K562 (cell line): ENCODE measurements around the gene TBXAS1. TPM values are rescaled to one million over a fixed set of nuclear protein-coding genes. Genes with fewer than 3 reads are reported as not detected.

ENCODE experiments used
- ATAC-seq: fragments of 200-7000 bp; cut with Tn5 transposase; 3 replicates; pipeline ENCODE4 v1.9.1; 2020; ENCODE audit warnings: moderate library complexity
- BruUV-seq: library from RNA; stranded (reverse); fragments of 400-500 nt; replicated peaks from 2 replicates; lab custom pipeline; 2021; lab: Mats Ljungman, UMichigan
- CTCF ChIA-PET: fragments of 300-600 bp; formaldehyde crosslinking; extraction: SDS; loops from one replicate; lab custom pipeline; 2021; ENCODE audit warnings: low intra/inter-chr PET ratio; lab: Yijun Ruan, JAX
- POLR2A ChIA-PET: fragments of 300-600, 350-650 bp; sonication (Branson Sonifier 250); formaldehyde crosslinking; extraction: SDS; loops from one replicate; lab custom pipeline; 2021; ENCODE audit warnings: antibody characterized with exemption, inconsistent platforms; lab: Yijun Ruan, JAX
- DNase-seq, 4 experiments: peaks; one replicate each; pipeline versions ENCODE4 v3.0.0 to v3.0.0-alpha.2; 2011 to 2018; ENCODE audit warnings: low spot score in 3 of 4, mixed read lengths in 3 of 4; ENCODE audit errors: extremely low read depth in 1 of 4
- FAIRE-seq: peaks from 2 replicates; lab custom pipeline; 2011; peaks lifted over from hg19 to GRCh38; lab: Jason Lieb, UNC
- H2AFZ ChIP-seq: 2 replicates; pipeline ENCODE4 v1.6.0; 2011; ENCODE audit warnings: low read depth, low read length, control low read depth, inconsistent platforms
- H3K27ac ChIP-seq: fragments of 200-600 bp; 3 replicates; pipeline ENCODE4 v1.8.0; 2011; ENCODE audit warnings: low read depth, mild to moderate bottlenecking, control low read depth, inconsistent platforms, low read length, moderate library complexity, mixed read lengths; ENCODE audit errors: extremely low read depth
- H3K27me3 ChIP-seq, 2 experiments: fragments of 300-600 bp in 1 of 2; 2 replicates in 1 of 2; 3 replicates in 1 of 2; pipeline versions ENCODE4 v1.6.0 to v1.8.0; 2011; ENCODE audit warnings: inconsistent platforms in 2 of 2, low read length in 2 of 2, mild to moderate bottlenecking in 1 of 2, mixed read lengths in 1 of 2, moderate library complexity in 1 of 2; ENCODE audit not compliant: control insufficient read depth in 2 of 2, insufficient read depth in 2 of 2
- H3K36me3 ChIP-seq: fragments of 300-600 bp; 3 replicates; pipeline ENCODE4 v1.8.0; 2011; ENCODE audit warnings: mild to moderate bottlenecking, low read length, inconsistent platforms; ENCODE audit not compliant: control insufficient read depth, insufficient read depth
- H3K4me1 ChIP-seq, 2 experiments: fragments of 200-600 bp in 1 of 2; replicated peaks in 1 of 2; 2 replicates in 1 of 2; 3 replicates in 1 of 2; pipeline versions ENCODE4 v1.5.1 to v1.8.0; 2011; ENCODE audit warnings: inconsistent platforms in 2 of 2, low read length in 2 of 2, mild to moderate bottlenecking in 1 of 2, mixed read lengths in 1 of 2, moderate library complexity in 1 of 2; ENCODE audit not compliant: control insufficient read depth in 2 of 2, insufficient read depth in 2 of 2
- H3K4me2 ChIP-seq: 2 replicates; pipeline ENCODE4 v1.6.1; 2011; ENCODE audit warnings: low read length, control low read depth, inconsistent platforms, mixed read lengths; ENCODE audit not compliant: insufficient read depth
- H3K4me3 ChIP-seq: fragments of 200-600 bp; sonication (generic), shearing (Covaris generic); 2 replicates; pipeline ENCODE4 v1.5.1; 2016; ENCODE audit warnings: control low read depth, inconsistent platforms
- H3K79me2 ChIP-seq: fragments of 200-600 bp; 3 replicates; pipeline ENCODE4 v1.8.0; 2011; ENCODE audit warnings: low read length, inconsistent platforms; ENCODE audit not compliant: control insufficient read depth, insufficient read depth
- H3K9ac ChIP-seq, 2 experiments: 2 replicates each; pipeline versions ENCODE4 v1.6.0 to v1.6.1; 2011; ENCODE audit warnings: low read depth in 2 of 2, low read length in 2 of 2, control low read depth in 1 of 2, inconsistent platforms in 1 of 2, mild to moderate bottlenecking in 1 of 2, mixed read lengths in 1 of 2; ENCODE audit not compliant: insufficient read depth in 1 of 2
- H3K9me1 ChIP-seq: one replicate; pipeline ENCODE4 v1.6.0; 2011; ENCODE audit warnings: inconsistent platforms, mild to moderate bottlenecking, low read length, moderate library complexity; ENCODE audit not compliant: control insufficient read depth, insufficient read depth
- H3K9me3 ChIP-seq: replicated peaks from 2 replicates; pipeline ENCODE4 v1.5.1; 2011; ENCODE audit warnings: low read depth, low read length, inconsistent platforms; ENCODE audit not compliant: control insufficient read depth, insufficient read depth
- H4K20me1 ChIP-seq: replicated peaks from 2 replicates; pipeline ENCODE4 v1.6.1; 2011; ENCODE audit warnings: low read length, inconsistent platforms, mixed read lengths; ENCODE audit not compliant: control insufficient read depth, insufficient read depth
- CBFA2T2 ChIP-seq: fragments of 450-650 bp; conservative IDR thresholded peaks from 2 replicates; pipeline ENCODE4 v1.6.1; 2017; ENCODE audit warnings: mild to moderate bottlenecking
- HMGN3 ChIP-seq: IDR thresholded peaks from 2 replicates; pipeline ENCODE4 v1.6.1; 2011; ENCODE audit warnings: borderline replicate concordance, low read depth, mild to moderate bottlenecking, mixed read lengths, low read length; ENCODE audit not compliant: insufficient read length; ENCODE audit errors: extremely low read depth
- KAT2B ChIP-seq: IDR thresholded peaks from one replicate; pipeline ENCODE4 v1.6.1; 2012; ENCODE audit warnings: low read depth, mild to moderate bottlenecking, control low read depth, inconsistent platforms, low read length, moderate library complexity
- KDM1A ChIP-seq, 2 experiments: fragments of 450-650 bp; IDR thresholded peaks; 2 replicates each; pipeline ENCODE4 v1.6.1; 2016; ENCODE audit warnings: mild to moderate bottlenecking in 2 of 2
- KLF6 ChIP-seq: fragments of 250-450 bp; sonication (Bioruptor Pico); IDR thresholded peaks from 2 replicates; pipeline ENCODE4 v1.4.0; 2020; ENCODE audit warnings: mild to moderate bottlenecking, moderate library complexity, borderline replicate concordance
- LARP7 ChIP-seq: fragments of 450-650 bp; IDR thresholded peaks from 2 replicates; pipeline ENCODE4 v1.6.1; 2016
- MAFF ChIP-seq: IDR thresholded peaks from 2 replicates; pipeline ENCODE4 v1.6.1; 2012; ENCODE audit warnings: low read length, improper control_type of control experiment
- MAFK ChIP-seq: IDR thresholded peaks from 2 replicates; pipeline ENCODE4 v1.6.1; 2011; ENCODE audit warnings: low read length, improper control_type of control experiment
- NUFIP1 ChIP-seq: fragments of 450-650 bp; IDR thresholded peaks from 2 replicates; pipeline ENCODE4 v1.6.1; 2018; ENCODE audit not compliant: partially characterized antibody
- RAD21 ChIP-seq, 2 experiments: fragments of 250-450 bp in 1 of 2; fragments of 450-650 bp in 1 of 2; sonication (Bioruptor Pico) in 1 of 2; formaldehyde crosslinking in 1 of 2; IDR thresholded peaks in 1 of 2; conservative IDR thresholded peaks in 1 of 2; 2 replicates each; pipeline versions ENCODE4 v1.4.0 to v1.8.0; 2020 to 2022; ENCODE audit warnings: mild to moderate bottlenecking in 2 of 2, moderate library complexity in 1 of 2
- RCOR1 ChIP-seq, 2 experiments: IDR thresholded peaks; 2 replicates each; pipeline ENCODE4 v1.6.1; 2012; ENCODE audit warnings: low read depth in 2 of 2, low read length in 2 of 2, borderline replicate concordance in 1 of 2, improper control_type of control experiment in 1 of 2
- TRIM24 ChIP-seq, 2 experiments: fragments of 450-650 bp; IDR thresholded peaks; 2 replicates each; pipeline ENCODE4 v1.6.1; 2016
- ZFP36 ChIP-seq: fragments of 150-350 bp; IDR thresholded peaks from 2 replicates; pipeline ENCODE4 v1.6.1; 2018; ENCODE audit warnings: low read length, low read depth; ENCODE audit not compliant: partially characterized antibody
- whole genome bisulfite sequencing: fragments of 100-300 bp; shearing (Covaris generic); methylation state at CpG from one replicate; pipeline ENCODE4 v1.1.6; 2016; ENCODE audit warnings: low coverage, mixed read lengths; ENCODE audit not compliant: insufficient coverage; ENCODE audit errors: missing lambda C conversion rate; 5-methylcytosine and 5-hydroxymethylcytosine counted together
- in situ Hi-C: fragments of 300-500 bp; cut with MboI; formaldehyde crosslinking; loops from 4 replicates; pipeline ENCODE4 v1.15.0; 2018; ENCODE audit warnings: inconsistent platforms, mixed read lengths
- intact Hi-C: fragments of 100-400 bp; cut with micrococcal nuclease; formaldehyde crosslinking; loops from 2 replicates; pipeline ENCODE4 v1.14.2; 2022
- polyA plus RNA-seq, 8 experiments: library from polyadenylated mRNA; depleted of rRNA in 4 of 8; stranded (reverse) in 5 of 8; unstranded in 3 of 8; fragments of >200 nt; fragmentation: Nextera tagmentation in 2 of 8; fragmentation: Illumina TruSeq in 1 of 8; extraction: Ambion mirVana in 2 of 8; extraction: Trizol in 1 of 8; gene quantifications; 2 replicates each; pipeline versions ENCODE4 v1.2.1 to v1.2.3, GENCODE V29; 2011 to 2014; ENCODE audit warnings: inconsistent platforms in 1 of 8, missing spikeins in 1 of 8
- total RNA-seq, 7 experiments: library from RNA; depleted of rRNA in 6 of 7; stranded (reverse); fragments of >200 nt in 6 of 7; fragmentation: Illumina TruSeq in 2 of 7; extraction: Trizol in 2 of 7; gene quantifications; 2 replicates each; pipeline versions ENCODE4 v1.2.1 to v1.2.3, GENCODE V29; 2011 to 2021; ENCODE audit warnings: low replicate concordance in 1 of 7
- TF ChIP-seq, protein P1 (sequence below): fragments of 250-450 bp; sonication (Bioruptor Pico); IDR thresholded peaks from 2 replicates; pipeline ENCODE4 v1.4.0; 2020
- TF ChIP-seq, protein P2 (sequence below): fragments of 450-650 bp; formaldehyde crosslinking; IDR thresholded peaks from 2 replicates; pipeline ENCODE4 v1.4.0; 2020; ENCODE audit warnings: mild to moderate bottlenecking, moderate library complexity

TBXAS1 gene
- total and polyA plus RNA-seq, 9 of the 15 experiments (the other 6 are each of a cell fraction or from before 2014, with no cell fraction given): 1.1 to 8.3 (median 1.9) TPM

- WGBS: 3% methylated on average over 10 of the region's 10 CpGs
- intact Hi-C loops: no loop called here
- TF ChIP-seq RAD21 (CRISPR knock-in tag; conservative IDR thresholded peaks at IDR 0.05 in 1 of 2, IDR thresholded peaks at IDR 0.05 in 1 of 2) (0 out of 4 replicates have a peak, but pooled peaks of 1 of the 2 experiments have one; percentile 10), MAFF (no peak), CBFA2T2 (peak; percentile 65), RCOR1 (IDR thresholded peaks at IDR 0.05; ENCODE audit: borderline replicate concordance in 1 of 2, low read depth in 2 of 2, low read length in 2 of 2) (peak in 1 of 2 experiments; percentile 57; a peak in 1 of 4 replicates), LARP7 (no peak), MAFK (no peak), ZFP36 (no peak), KAT2B (no peak), KLF6 (no peak), TRIM24 (IDR thresholded peaks at IDR 0.05) (peak in 1 of 2 experiments; percentile 39; a peak in 1 of 4 replicates), NUFIP1 (no peak), HMGN3 (peak; percentile 38), KDM1A (IDR thresholded peaks at IDR 0.05) (peak in 1 of 2 experiments; percentile 25; a peak in 1 of 4 replicates)
- TF ChIP-seq, protein P1, sequence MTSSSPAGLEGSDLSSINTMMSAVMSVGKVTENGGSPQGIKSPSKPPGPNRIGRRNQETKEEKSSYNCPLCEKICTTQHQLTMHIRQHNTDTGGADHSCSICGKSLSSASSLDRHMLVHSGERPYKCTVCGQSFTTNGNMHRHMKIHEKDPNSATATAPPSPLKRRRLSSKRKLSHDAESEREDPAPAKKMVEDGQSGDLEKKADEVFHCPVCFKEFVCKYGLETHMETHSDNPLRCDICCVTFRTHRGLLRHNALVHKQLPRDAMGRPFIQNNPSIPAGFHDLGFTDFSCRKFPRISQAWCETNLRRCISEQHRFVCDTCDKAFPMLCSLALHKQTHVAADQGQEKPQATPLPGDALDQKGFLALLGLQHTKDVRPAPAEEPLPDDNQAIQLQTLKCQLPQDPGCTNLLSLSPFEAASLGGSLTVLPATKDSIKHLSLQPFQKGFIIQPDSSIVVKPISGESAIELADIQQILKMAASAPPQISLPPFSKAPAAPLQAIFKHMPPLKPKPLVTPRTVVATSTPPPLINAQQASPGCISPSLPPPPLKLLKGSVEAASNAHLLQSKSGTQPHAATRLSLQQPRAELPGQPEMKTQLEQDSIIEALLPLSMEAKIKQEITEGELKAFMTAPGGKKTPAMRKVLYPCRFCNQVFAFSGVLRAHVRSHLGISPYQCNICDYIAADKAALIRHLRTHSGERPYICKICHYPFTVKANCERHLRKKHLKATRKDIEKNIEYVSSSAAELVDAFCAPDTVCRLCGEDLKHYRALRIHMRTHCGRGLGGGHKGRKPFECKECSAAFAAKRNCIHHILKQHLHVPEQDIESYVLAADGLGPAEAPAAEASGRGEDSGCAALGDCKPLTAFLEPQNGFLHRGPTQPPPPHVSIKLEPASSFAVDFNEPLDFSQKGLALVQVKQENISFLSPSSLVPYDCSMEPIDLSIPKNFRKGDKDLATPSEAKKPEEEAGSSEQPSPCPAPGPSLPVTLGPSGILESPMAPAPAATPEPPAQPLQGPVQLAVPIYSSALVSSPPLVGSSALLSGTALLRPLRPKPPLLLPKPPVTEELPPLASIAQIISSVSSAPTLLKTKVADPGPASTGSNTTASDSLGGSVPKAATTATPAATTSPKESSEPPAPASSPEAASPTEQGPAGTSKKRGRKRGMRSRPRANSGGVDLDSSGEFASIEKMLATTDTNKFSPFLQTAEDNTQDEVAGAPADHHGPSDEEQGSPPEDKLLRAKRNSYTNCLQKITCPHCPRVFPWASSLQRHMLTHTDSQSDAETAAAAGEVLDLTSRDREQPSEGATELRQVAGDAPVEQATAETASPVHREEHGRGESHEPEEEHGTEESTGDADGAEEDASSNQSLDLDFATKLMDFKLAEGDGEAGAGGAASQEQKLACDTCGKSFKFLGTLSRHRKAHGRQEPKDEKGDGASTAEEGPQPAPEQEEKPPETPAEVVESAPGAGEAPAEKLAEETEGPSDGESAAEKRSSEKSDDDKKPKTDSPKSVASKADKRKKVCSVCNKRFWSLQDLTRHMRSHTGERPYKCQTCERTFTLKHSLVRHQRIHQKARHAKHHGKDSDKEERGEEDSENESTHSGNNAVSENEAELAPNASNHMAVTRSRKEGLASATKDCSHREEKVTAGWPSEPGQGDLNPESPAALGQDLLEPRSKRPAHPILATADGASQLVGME (CRISPR knock-in tag): no peak
- TF ChIP-seq, protein P2, sequence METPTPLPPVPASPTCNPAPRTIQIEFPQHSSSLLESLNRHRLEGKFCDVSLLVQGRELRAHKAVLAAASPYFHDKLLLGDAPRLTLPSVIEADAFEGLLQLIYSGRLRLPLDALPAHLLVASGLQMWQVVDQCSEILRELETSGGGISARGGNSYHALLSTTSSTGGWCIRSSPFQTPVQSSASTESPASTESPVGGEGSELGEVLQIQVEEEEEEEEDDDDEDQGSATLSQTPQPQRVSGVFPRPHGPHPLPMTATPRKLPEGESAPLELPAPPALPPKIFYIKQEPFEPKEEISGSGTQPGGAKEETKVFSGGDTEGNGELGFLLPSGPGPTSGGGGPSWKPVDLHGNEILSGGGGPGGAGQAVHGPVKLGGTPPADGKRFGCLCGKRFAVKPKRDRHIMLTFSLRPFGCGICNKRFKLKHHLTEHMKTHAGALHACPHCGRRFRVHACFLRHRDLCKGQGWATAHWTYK: peak; percentile 34; the same call in 1 of the 2 replicates
These were observed 11.8 kb upstream of the TBXAS1 start for GRCh38 chr7:139817249-139817648.

More at GRCh38 chr7:139817249-139817648, 11.8 kb upstream of the TBXAS1 start:
- Histone ChIP-seq H4K20me1 (no peaks in the 10 kb centered on the region), H3K9ac (no peak overlapping the region), H3K4me2 (no peak overlapping the region), H3K9me3 (no peaks in the 10 kb centered on the region; the same call in none of the 2 replicates), H3K36me3 (no peaks in the 10 kb centered on the region), H3K27me3 (peaks cover 23 to 55% of the 10 kb centered on the region in 2 experiments), H3K27ac (no peak overlapping the region), H2AFZ (no peak overlapping the region), H3K79me2 (no peaks in the 10 kb centered on the region), H3K9me1 (no peaks in the 10 kb centered on the region), H3K4me3 (no peak overlapping the region), H3K4me1 (peaks cover 4 to 5% of the 10 kb centered on the region in 2 experiments; a peak in 3 of 5 replicates)
- no TSS peak for BruUV-seq
- DNase-seq (peak in 3 of 4 experiments; percentile 31 to 67 (median 59)), FAIRE-seq (peak; percentile 26), ATAC-seq (peak; percentile 36; the same call in 2 of the 3 replicates)
- in situ Hi-C loops: no loop called here
- ChIA-PET POLR2A (interaction anchor here (0.5 to 1.2 kb wide), 4 partner anchors 13 to 510 kb away, joined by 3 to 4 read pairs (median 3); no protein-coding TSS in a partner anchor), CTCF (no interaction called here)
